NCI-H446 (cell line): ENCODE data around the gene RALGPS1.

Source experiments
- DNase-seq, 2 experiments: peaks; one replicate each; lab custom pipeline; 2025; lab: John Stamatoyannopoulos, UW

The RALGPS1 gene

GRCh38 chr9:126914458-126915280 lies at the start of gene RALGPS1:
Gene RALGPS1, plus strand, starts transcription at chr9:126914782. Its CDS starts 47,508 bp downstream, at chr9:126962290.
- peak; percentile 13 to 90 for DNase-seq

GRCh38 chr9:126869368-126869767 lies 45.2 kb upstream of the RALGPS1 start:
- DNase-seq: no peak

GRCh38 chr9:126872516-126872915 lies 42.1 kb upstream of the RALGPS1 start:
- no peak for DNase-seq

- no peak for DNase-seq
Measured at GRCh38 chr9:126874546-126875314, 39.9 kb upstream of the RALGPS1 start.

- DNase-seq: no peak
Measured at GRCh38 chr9:126875756-126876510, 38.6 kb upstream of the RALGPS1 start.

- DNase-seq: no peak
Measured at GRCh38 chr9:126876531-126876930, 38.1 kb upstream of the RALGPS1 start.

- no peak for DNase-seq
Measured at GRCh38 chr9:126877418-126877817, 37.2 kb upstream of the RALGPS1 start.

GRCh38 chr9:126879288-126879687 lies 35.3 kb upstream of the RALGPS1 start:
- no peak for DNase-seq

GRCh38 chr9:126880226-126880946 lies 34.2 kb upstream of the RALGPS1 start:
- DNase-seq: no peak

- DNase-seq: peak in 1 of 2 experiments; percentile 55
Measured at GRCh38 chr9:126880947-126881332, 33.6 kb upstream of the RALGPS1 start.

- DNase-seq: no peak
Measured at GRCh38 chr9:126882746-126883145, 31.8 kb upstream of the RALGPS1 start.

- DNase-seq: no peak
Measured at GRCh38 chr9:126883636-126884035, 30.9 kb upstream of the RALGPS1 start.

GRCh38 chr9:126885131-126885641 lies 29.4 kb upstream of the RALGPS1 start:
- no peak for DNase-seq

GRCh38 chr9:126886034-126886822 lies 28.4 kb upstream of the RALGPS1 start:
- no peak for DNase-seq

- peak in 1 of 2 experiments; percentile 6 for DNase-seq
Measured at GRCh38 chr9:126886897-126887296, 27.7 kb upstream of the RALGPS1 start.

- no peak for DNase-seq
Measured at GRCh38 chr9:126891676-126892075, 22.9 kb upstream of the RALGPS1 start.

- DNase-seq: no peak
Measured at GRCh38 chr9:126893079-126893478, 21.5 kb upstream of the RALGPS1 start.

GRCh38 chr9:126894052-126894603 lies 20.5 kb upstream of the RALGPS1 start:
- no peak for DNase-seq

GRCh38 chr9:126902210-126902609 lies 12.4 kb upstream of the RALGPS1 start:
- DNase-seq: no peak

GRCh38 chr9:126904586-126904985 lies 10.0 kb upstream of the RALGPS1 start:
- no peak for DNase-seq
